ENCODE data around the gene KRTAP4-9.
"Not testable (repeated sequence)": the region's sequence is repeated elsewhere in the genome, so short reads cannot be mapped to it uniquely, and the experiment has no call there.

KRTAP4-9 gene

GRCh38 chr17:41133880-41134735, 28.9 kb downstream of the KRTAP4-9 start:
- no peak for DNase-seq

GRCh38 chr17:41139865-41140264, 34.7 kb downstream of the KRTAP4-9 start:
- DNase-seq: not testable (repeated sequence)

- DNase-seq: peak; percentile 89
These were observed 35.4 kb downstream of the KRTAP4-9 start, which contains the start of gene KRTAP4-6 for GRCh38 chr17:41140360-41141131. Gene KRTAP4-6 (minus strand): TSS chr17:41140544. CDS start chr17:41140487, 57 bp downstream.

GRCh38 chr17:41141361-41141760, 36.2 kb downstream of the KRTAP4-9 start:
- no peak for DNase-seq

GRCh38 chr17:41144846-41145245, 39.7 kb downstream of the KRTAP4-9 start:
- no peak for DNase-seq

GRCh38 chr17:41145261-41145660, 40.1 kb downstream of the KRTAP4-9 start:
- DNase-seq: no peak

GRCh38 chr17:41147531-41148204, 42.5 kb downstream of the KRTAP4-9 start:
- DNase-seq: no peak

- DNase-seq: not testable (repeated sequence)
These were observed 43.9 kb downstream of the KRTAP4-9 start for GRCh38 chr17:41148971-41149651.

- no peak for DNase-seq
These were observed 44.4 kb downstream of the KRTAP4-9 start, which contains the start of gene KRTAP4-5 for GRCh38 chr17:41149652-41149985. Gene KRTAP4-5 (minus strand): TSS chr17:41149825. CDS start chr17:41149767, 58 bp downstream.

- DNase-seq: no peak
These were observed 44.8 kb downstream of the KRTAP4-9 start for GRCh38 chr17:41150026-41150425.

GRCh38 chr17:41151525-41151924, 46.3 kb downstream of the KRTAP4-9 start:
- no peak for DNase-seq

GRCh38 chr17:41153856-41154255, 48.7 kb downstream of the KRTAP4-9 start:
- no peak for DNase-seq
